ENCODE results near the gene FSHR.

The FSHR gene

DNA sequence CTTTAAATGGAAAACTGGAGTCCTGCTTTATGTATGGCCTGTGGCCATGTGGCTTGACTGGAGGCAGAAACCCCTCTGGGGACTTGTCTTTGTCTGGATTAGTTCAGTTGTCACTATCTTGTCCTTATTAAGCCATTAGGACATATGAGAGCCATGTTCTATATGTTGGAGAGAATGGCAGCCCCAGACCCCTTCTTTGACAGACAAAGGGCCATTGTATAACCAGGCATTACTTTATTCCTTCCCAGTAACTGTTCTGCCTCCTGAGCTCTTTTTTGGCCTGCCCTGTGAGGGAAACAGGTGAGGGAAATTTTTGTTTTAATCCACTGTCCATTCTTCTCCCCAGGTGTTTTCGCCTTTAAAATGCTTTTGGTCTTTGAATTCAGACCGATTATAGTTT, 43.3 kb downstream of the FSHR start:
- DNase-seq, result no peak

DNA sequence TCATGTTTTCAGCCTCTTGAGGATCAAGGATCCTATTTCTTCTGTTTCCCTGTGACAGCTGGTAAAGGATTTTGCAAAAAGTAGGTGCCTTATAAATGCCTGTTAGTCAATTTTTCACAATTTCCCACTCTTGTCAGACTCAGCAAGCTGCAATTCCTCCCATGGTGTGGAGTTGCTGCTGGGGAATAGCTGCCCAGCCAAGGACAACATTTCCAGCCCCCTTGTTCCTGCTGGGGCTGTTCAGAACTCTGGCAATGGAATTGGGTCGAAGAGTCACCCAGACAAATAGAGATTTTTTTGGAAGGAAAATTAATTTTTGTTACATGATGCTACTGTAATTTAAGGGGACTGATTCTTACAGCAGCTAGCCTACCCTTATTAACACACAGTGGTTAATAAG, 43.7 kb downstream of the FSHR start:
- DNase-seq, result no peak

DNA sequence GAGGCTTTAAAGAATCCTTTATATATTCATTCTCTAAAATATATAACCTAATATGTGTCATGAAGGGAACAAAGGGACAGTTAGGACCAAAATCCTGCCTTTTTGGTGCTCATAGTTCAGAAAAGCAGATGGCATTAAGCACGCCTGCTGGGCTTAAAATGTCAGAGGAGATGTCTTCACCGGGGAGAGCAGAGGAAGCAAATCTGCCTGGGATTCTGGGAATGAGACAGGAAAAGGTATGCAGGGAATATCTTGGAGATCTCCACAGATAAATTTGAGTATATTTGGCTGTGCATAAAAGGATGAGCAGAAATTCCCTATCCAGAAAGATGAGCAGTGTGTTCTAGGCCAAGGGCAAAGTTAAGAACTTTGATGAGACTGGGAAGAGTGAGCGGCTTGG, 45.5 kb downstream of the FSHR start:
- DNase-seq, result no peak

DNA sequence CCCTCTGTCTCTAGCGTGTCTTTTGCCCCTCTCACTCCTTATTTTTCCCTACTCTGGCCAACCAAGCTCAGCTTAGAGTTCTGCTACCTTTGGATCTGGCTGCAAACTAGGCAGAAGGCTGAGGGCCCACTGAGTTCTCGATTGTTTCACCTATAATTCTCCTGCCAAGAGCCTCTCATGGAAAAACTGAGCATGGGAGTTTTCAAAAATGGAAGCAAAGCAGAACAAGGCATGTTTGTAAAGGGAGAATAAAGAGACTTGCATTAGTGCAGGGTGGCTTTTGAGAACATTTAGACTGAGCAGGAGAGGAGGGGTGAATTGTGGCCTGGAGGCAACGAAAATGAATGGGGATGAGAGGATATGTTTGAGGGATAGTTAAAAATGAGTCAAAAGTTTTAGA, 45.9 kb downstream of the FSHR start:
- DNase-seq, result no peak

DNA sequence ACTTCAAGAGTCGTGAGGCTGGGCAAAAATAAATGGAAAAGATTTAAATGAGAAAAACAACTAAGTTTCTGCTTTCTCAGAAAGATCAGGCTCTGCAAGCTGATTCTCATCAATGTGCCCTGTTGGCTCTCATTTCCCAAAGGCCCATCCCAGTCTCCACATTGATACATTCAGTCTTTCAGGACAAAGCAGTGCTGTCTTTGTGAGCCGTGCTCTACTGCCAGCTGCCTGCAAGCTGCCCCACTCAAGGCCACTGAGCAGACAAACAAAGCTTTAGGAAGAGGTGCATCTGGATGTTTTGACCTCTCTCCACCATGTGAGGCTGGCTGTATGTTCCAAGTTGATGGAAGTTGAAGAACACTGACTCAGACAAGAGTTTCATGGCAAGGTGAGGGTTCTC, 48.8 kb downstream of the FSHR start:
- DNase-seq, result no peak

DNA sequence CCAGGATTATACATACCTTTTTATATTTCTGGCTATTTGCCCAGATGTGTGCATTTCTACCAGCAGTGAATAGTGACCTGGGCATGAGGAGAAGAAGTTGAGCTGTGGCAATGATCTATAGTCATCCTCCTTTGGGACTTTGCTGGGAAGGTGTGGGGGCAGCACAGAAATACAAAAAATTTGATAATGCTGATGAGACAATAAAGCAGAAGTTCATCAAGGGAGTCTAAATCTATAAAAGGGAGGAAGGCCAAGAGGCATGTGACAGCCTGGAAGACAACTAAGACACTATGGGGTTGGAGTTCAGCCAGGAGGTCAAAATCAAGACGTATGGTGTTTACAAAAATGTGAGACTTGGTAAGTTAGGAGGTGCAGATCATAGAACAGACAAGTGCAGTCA, 52.2 kb downstream of the FSHR start:
- no peak for DNase-seq

DNA sequence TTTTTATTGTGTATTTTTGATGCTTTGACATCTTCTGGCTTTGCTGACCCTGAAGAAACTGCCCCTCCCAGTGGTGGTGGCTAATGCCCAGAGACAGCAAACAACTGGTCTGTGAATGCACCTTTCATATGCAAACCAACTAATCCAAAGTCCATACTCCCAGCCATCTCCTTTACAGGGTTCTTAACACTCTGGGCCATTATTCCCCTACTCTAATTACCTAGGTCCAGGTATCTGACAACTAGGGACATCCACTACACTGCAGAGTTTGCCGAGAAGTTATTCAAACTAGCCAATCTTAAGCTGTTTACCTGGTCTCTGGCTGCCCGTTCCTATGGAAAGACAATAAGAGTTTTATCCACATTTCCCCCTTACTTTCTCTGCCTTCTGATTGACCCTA, 73.6 kb downstream of the FSHR start:
- no peak for DNase-seq

DNA sequence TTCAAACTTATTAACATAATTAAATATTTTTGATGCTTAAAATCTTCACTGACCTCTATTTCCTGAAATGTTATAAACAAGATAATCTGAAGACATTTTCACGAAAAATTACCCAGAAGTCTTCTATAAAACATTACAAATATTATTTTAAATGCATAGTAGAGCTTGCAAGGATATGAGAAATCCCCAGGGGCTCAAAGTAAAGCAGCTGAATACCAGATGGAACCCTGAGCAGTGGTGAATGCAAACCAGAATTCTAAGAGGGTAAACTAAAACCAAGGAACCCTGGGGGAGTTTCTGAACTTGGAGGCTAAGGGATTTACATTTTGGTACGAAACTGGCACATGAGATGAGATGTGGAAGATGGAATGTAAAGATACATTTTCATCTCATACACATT, 83.6 kb downstream of the FSHR start:
- DNase-seq, result no peak

DNA sequence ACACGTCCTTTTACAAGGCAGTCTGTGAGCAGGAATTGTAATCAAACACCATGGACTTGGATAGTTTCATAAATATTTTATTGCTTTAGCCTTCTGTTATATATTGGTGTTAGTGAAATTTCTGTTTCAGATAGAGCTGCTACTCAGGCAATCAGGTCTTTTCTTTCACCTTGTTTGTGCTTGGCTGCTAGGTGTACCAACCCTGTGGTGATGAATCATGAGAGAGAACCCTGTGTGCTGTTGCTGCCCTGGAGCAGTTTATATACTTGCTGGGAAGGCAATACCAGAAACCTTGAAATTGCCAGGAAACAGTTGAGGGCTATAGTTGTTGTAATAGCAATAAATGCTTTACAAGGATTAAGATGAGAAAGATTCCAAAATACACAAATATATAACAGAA, 84.5 kb downstream of the FSHR start:
- DNase-seq, result no peak

DNA sequence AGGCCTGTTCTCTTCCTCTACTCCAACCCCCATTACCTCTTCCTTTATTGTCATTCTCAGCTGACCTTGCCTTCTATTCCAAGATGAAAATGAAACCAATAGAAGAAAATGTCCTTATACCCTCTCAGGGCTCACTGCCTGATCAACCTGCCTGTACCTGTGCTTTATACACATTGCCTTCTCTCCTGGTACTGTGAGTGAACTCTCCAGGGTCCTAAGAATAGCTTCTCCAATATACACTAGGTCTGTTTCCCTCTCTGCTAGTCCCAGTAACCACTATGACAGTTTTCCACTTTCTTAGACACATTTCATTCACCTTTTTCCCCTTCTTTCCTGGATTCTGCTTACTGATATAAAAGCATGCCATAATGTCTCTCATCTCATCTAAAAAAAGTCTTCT, 85.7 kb downstream of the FSHR start:
- DNase-seq, result no peak

DNA sequence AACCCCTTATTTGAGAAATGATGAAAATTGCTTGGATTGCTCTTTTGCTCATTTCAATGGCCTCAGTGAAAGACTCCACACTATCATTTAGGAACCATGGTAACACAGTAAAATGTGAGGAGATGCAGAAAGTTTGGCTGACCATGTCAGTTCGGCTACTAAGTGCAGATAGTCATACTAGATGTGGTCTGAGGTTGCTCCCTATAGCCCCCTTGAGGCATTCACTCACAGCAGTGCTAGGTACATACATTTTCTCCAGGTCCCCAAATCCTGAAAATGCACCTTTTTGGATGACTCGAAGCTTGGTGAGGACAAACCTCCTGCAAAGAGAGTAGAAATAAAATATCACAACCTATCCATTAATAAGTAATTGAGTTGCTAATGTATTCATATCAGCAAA, 86.3 kb downstream of the FSHR start:
- DNase-seq, result no peak

DNA sequence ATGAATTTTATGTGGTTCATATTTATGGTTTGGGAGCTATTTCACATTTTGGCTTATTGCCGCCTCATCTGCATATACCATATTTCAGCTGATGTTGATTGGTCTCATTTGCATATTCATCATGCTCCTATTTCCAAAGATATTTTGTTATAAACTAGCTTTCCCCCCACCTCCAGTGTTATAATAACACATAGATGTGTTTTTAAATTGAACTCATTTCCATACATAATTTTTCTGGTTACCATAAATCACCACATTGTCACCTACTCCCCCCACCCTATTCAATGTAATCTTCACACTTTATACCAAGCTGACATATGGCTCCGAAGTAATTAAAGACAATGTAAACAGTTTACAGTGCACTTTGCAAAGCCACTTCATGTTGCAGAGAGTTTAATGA, 101.2 kb downstream of the FSHR start:
- no peak for DNase-seq

DNA sequence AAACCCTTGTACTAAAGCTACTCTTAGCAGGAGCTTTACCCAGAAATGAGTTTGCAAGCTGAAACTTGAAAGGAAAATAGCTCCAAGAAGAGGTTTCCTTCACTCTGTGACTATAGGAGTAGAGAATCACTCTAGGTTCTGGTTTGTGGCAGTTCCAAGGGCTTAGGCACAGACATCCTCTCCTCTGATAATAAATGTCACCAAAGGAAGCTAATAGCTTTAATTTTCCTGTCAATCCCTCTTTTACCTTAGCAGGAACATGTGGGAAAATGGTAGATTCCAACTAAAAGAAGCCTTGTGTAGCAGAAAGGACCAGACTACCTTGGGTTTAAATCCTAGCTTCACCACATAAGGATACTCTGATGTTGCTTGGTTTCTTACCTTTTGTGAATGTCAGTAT, 104.0 kb downstream of the FSHR start:
- DNase-seq, result no peak

DNA sequence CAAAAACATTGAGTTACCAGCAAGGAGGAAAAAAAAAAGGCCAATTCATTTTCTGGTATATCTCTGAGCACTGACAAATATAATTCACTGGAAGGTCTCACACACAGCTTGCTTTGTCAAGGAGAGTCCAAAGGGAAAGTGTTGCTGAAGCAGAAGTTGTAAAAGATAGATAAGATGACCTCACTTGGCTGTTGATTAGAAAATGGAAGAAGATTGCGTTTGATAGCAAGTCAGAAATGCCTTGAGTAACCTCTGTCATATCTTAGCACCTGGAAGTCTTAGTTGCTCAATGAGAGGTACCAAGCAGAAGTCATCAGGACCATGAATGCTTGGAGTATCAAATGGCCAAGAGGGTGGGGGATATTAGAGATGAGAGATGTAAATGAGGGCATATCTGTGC, 105.2 kb downstream of the FSHR start:
- DNase-seq, result no peak

DNA sequence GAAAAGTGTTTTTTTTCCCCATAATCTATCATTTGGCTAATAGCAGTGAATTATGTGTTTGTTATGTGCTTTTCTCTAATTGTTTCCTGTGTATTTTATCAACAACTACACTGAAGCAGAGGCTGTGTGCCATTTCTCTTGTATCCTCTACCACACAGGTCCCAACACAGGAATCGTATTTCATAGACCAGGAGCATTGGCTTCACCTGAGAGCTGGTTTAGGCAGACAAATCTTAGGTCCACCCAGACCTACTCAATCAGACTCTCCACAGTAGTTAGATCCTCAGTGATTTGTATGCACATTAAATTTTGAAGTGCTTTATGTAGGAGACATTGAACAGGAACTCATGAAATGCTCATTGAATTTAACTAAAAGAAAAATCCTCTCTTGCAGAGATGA, 109.2 kb downstream of the FSHR start:
- no peak for DNase-seq

DNA sequence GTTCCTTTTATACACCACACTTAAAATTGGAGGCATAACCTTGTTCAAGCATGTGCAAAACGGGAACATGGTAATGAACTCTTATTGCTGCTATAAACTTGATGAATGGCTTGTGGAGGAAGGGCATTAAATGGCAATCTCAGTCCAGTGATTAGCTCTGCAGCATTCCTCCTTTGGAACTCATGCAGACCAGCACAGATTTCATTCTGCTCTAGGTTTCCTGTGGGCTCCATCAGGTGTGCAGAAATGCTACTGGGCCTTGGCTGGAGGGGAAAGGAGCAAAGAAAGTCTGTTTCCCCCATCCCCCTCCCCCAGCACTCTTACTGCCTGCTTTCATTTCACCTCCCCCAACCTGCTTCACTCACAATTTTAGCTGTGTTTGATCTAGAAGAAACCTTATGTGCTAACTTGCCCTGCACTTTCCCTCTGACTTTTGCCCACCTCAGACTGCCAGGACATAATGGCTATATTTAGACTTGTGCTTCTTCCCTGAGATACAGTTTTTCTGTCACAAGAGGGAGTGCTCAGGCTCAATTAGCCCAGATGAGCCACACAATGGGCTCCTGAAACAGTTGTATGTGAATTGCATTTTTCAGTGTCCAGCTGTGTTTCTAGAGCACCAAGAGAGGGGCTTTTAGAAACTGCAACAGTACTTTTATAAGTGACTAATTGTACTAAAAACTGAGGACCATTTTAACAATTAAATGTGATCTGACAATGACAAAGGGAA, 109.8 kb downstream of the FSHR start:
- DNase-seq, result no peak

DNA sequence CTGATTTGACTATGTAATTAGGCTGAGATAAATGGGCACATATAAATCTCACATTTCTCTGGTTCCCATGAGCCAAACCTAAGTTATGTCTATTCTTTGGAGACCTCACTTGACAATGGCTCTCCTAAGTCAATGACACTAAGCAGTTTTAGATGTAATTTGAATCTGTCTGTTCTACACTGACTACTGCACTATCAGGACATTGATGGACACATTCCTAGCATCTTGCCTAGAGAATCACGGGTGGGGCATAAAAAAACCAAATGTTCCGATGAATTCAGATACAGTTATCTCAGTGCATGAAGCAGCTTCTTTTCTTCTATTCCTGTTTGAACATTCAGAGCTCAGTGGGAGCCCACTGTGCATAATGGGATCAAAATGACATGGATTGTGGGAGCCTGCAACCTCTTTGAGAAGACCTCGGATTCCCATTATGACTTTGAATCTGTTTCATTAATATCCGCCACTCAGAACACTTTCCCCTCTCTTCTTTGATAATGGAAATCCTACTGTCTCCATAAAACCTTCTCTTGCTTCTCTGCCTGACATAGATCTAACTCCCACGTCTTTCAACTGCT, 110.8 kb downstream of the FSHR start:
- no peak for DNase-seq

DNA sequence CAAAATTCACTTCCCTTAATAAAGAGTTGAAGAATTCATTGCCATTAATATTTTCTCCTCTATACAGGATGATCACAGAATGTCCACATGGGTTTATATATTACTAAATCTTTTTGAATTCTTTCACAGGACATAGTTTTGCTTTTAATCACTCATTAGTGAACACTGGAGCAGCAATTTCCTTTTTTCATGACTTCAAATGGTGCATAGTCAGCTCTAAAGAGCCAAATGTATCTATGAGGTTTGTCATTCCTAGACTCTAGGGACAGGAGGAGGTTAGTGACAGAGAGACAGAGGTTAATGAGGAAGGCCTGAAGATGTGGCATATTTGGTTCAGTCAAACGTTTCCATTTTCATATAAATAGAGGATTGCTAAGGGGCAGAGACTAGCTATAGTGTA, 111.8 kb downstream of the FSHR start:
- no peak for DNase-seq

DNA sequence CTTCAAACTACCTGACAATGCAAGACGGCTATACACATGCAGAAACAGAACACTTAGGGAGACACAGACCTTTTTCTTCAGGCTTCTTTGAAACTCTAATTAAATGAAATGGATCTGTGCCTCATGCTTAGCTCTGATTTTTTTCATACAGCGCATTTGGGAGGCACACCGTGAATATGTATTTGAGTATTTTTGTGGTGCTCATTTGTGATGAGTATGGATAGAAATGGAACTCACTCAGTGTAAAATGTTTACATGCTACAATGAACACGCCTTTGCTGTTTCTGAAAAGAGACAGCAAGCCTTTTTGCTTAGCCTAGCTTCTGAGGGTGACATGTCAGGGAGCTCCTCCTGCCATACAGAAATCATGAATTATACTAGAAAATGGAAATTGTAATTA, 113.3 kb downstream of the FSHR start:
- no peak for DNase-seq

DNA sequence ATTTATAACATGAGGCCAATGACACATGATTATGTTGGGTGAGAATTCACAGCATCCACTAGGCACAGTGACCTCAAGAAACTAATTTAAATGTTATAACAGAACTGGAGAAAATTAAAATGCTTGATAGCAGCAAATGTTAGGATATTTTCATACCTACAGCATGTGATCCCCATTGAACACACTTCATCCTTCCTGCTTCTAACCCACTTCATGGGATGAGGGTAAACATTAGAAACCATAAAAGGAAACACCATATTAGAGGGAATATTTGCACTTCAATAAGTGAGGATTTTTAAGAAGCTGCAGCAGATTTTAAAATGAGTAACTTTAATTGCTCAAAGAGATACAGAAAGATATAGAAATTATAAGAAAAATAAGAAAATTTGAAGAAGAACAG, 117.1 kb downstream of the FSHR start:
- no peak for DNase-seq

DNA sequence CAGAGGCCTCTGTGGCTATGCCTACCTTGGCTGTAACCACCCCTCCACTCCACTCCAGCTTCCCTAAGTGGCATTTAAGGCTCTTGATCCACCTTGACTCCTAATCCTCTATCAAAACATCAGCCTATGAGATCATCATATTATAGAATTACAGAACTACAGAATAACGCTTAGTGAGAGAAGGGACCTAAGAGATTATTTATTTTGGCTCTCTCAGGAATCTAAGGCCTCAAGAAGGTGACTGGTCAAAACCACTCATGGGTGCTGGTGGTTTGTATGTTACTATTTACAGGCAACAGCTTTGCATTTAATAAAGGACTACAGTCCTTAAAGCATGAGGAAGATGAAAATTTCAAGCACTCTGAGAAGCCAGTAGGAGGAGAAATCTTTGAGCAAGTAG, 118.8 kb downstream of the FSHR start:
- DNase-seq, result no peak

DNA sequence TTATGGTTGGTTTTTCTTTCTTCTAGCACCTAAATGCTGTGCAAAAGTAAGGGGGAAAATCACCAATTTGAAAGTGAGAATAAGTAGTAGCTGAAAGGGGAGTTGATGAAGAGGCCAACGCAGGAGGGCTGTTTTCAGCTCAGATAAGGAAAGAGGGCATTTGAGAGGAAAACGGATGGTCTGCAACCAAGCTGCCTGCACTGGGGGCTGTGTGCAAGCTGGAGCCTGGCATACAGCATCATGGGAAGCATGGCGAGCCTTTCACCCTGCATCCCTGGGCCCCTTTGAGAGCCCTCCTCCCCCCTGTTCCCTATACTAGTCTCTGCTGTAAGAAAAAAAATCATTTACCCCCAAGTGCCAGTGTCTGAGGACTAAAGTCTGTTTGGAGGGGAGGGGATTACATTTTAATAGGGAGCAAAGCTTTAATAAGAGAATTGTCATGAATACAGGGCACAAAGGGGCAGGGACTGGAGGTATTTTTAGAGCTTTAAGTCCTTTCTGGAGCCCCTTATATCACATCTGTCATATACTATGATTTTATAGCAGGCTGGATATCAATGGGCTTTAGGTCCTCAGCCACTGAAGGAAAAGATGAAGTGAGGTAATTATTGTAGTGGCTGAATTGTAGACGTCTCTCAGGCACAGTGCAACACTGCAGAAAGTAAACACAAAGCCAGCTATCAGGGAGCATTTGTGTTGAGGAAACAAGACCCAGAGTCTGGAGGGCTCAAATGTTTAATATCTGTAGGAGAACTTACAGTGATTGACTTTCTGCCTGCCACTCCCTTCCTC, 120.7 kb downstream of the FSHR start:
- no peak for DNase-seq

DNA sequence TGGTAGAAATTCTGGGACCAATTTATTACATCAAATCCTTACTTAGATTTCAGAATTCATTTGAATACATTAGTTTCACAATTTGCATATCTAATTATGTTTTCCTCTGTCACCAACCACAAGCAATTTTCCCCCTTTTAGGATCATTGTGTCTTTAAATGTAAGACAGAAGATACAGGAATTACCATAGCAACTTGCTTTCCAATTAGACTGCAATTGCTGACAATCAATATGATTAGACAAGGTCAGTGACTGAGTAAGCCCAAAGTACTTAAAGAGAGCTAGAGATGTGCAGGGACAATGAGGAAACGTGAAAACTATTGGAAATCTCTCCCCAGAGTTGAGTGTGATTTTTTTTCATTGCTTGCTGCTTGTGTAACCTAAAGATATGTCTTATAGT, 121.4 kb downstream of the FSHR start:
- no peak for DNase-seq

DNA sequence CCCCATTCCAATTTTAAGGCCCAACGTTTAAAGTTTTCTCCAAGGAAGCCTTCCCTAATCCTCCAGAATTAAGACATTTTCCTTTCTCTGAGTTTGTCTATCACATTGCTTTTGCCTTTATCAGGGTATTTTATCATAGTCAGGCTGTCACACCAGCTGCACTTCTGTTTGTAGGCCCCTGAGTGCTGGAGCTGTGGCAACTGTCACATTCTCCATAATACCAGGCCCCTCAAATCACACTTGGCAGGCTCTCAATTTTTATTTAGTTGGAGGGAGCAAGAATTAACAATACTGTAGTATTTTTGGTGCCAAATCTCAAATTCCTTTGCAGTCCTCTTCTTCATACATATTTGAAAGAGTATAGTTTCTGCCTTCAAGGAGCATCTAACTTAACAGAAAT, 122.2 kb downstream of the FSHR start:
- no peak for DNase-seq

DNA sequence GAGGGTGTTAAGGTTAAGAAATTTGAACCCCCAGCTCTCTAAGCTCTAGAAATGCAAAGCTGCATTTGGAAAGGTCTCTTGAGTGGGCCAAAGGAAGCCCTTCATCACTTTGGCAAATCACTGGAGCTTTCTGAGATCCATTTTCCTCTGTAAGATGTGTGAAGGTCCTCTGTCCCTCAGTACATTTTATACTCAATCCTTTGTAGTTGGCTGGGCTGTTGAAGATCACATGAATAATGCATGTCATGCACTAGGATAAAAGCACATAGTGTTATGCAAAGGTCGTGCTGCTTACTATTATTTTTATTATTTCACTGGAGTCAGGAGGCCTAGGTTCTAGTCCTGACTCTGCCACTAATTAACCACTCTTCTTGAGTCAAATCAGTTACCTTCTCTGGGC, 124.9 kb downstream of the FSHR start:
- DNase-seq, result no peak

All from NCI-H446 (cell line).